ENCODE measurements around the gene BLID. TPM values are rescaled to one million over a fixed set of nuclear protein-coding genes. Genes with fewer than 3 reads are reported as not detected.
A peak's percentile ranks its signal among the peaks of the same experiment; 100 is the strongest.

BLID gene
- total and polyA plus RNA-seq, 8 donors = 0.55 to 0.79 TPM; not detected in 6

DNA sequence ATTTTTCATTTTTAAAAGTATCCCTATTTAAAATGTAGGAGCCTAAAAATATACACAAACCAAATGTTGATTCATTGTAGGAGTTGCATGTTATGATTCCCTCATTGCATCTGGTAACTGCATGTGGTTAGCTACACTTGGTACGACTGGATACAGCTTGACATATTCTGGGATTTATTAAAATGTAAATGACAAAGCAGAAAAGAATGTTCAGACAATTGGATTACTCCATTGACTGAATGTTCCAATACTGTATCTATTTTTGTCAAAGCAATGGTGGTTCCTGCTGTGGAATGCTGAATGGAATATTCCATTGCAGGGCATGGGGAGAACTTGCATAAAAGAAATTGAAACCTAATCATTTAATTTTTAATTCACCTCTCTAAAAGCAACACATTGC lies 30.8 kb downstream of the BLID start:
- no peaks in the 10 kb centered on the region for H3K36me3 ChIP-seq
- TF ChIP-seq, protein P1, sequence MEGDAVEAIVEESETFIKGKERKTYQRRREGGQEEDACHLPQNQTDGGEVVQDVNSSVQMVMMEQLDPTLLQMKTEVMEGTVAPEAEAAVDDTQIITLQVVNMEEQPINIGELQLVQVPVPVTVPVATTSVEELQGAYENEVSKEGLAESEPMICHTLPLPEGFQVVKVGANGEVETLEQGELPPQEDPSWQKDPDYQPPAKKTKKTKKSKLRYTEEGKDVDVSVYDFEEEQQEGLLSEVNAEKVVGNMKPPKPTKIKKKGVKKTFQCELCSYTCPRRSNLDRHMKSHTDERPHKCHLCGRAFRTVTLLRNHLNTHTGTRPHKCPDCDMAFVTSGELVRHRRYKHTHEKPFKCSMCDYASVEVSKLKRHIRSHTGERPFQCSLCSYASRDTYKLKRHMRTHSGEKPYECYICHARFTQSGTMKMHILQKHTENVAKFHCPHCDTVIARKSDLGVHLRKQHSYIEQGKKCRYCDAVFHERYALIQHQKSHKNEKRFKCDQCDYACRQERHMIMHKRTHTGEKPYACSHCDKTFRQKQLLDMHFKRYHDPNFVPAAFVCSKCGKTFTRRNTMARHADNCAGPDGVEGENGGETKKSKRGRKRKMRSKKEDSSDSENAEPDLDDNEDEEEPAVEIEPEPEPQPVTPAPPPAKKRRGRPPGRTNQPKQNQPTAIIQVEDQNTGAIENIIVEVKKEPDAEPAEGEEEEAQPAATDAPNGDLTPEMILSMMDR (IDR thresholded peaks at IDR 0.05) = no peak
- intact Hi-C loops (cut with DNase I) = no loop called here
- no peaks in the 10 kb centered on the region for H3K9me3 ChIP-seq
- DNase-seq (no peak), ATAC-seq (peak; percentile 33)
- H3K4me1 ChIP-seq = no peaks in the 10 kb centered on the region
- no peak overlapping the region for H3K27ac ChIP-seq
- H3K4me3 ChIP-seq = no peak overlapping the region
- no peaks in the 10 kb centered on the region for H3K27me3 ChIP-seq

DNA sequence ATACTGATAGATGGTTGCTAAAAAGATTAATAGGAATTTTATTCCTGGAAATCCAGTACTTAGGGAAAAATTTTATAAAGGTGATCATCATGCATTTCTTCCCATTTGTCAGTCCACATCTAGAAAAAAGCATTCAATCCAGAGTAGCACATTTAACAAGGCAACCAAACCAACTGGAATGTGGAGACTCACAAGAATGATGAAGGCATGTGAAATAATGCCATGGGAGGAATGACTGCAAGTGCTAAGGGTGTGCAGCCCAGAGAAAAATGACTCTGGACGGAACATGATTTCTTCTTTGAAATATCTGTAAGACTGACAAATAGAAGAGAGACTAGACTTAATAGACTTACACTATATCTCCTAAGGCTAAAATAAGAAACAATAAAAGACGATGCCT lies 33.8 kb downstream of the BLID start:
- intact Hi-C loops (cut with DNase I) = no loop called here
- TF ChIP-seq, protein P1 (IDR thresholded peaks at IDR 0.05) = no peak
- no peak for ATAC-seq
- Histone ChIP-seq H3K27me3 (no peaks in the 10 kb centered on the region), H3K27ac (no peak overlapping the region), H3K4me1 (no peaks in the 10 kb centered on the region), H3K36me3 (no peaks in the 10 kb centered on the region), H3K4me3 (no peak overlapping the region), H3K9me3 (no peaks in the 10 kb centered on the region)
- DNase-seq = no peak

- Histone ChIP-seq H3K4me3 (no peak overlapping the region), H3K9me3 (no peaks in the 10 kb centered on the region), H3K36me3 (no peaks in the 10 kb centered on the region), H3K27ac (no peak overlapping the region), H3K27me3 (no peaks in the 10 kb centered on the region), H3K4me1 (no peaks in the 10 kb centered on the region)
- ATAC-seq = no peak
- DNase-seq = no peak
- intact Hi-C loops (cut with DNase I) = no loop called here
- TF ChIP-seq, protein P1 (IDR thresholded peaks at IDR 0.05) = no peak
Measured at GRCh38 chr11:122081073-122081472, 34.9 kb downstream of the BLID start.

GRCh38 chr11:122077459-122077858 lies 38.6 kb downstream of the BLID start:
- H3K27me3 ChIP-seq = no peaks in the 10 kb centered on the region
- ATAC-seq (no peak), DNase-seq (no peak)
- H3K4me1 ChIP-seq = no peaks in the 10 kb centered on the region
- intact Hi-C loops (cut with DNase I) = no loop called here
- no peak overlapping the region for H3K27ac ChIP-seq
- H3K4me3 ChIP-seq = no peak overlapping the region
- TF ChIP-seq, protein P1 (IDR thresholded peaks at IDR 0.05) = no peak
- no peaks in the 10 kb centered on the region for H3K9me3 ChIP-seq
- H3K36me3 ChIP-seq = no peaks in the 10 kb centered on the region

DNA sequence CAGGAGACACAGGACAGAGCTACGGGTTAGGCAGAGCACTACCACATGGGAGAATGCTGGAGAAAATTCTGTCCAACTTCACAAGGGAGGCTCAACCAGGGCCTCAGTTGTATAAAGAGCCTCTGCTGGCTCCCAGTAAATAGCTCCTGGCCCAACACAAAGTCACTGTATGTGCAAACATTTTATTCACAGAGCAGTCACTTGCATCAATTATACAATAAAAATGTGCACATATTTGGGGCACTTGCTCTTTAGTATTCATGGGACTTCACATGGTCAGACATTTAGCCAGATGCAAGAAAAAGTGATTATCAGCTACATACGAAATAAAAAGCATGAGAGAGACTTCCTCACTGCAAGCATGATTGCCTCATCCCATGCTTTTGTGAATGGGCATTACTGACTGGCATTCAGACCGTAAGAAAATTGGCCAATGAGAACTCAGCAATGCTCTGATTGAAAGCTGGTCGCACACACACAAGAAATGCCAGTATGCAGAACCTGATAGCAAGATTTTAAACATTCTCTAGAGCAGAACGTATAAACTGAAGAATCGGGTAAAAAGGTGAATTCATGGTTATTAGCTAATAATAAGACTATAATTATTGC lies 39.4 kb downstream of the BLID start:
- intact Hi-C loops (cut with DNase I) = no loop called here
- no peak for DNase-seq

More for the DNA sequence above, 39.4 kb downstream of the BLID start:
- Histone ChIP-seq H3K27ac (no peak overlapping the region), H3K4me1 (no peaks in the 10 kb centered on the region), H3K27me3 (no peaks in the 10 kb centered on the region), H3K4me3 (no peak overlapping the region), H3K36me3 (no peaks in the 10 kb centered on the region), H3K9me3 (no peaks in the 10 kb centered on the region)
- no peak for ATAC-seq
- TF ChIP-seq, protein P1 (IDR thresholded peaks at IDR 0.05) = no peak
